Fibroblast of villous mesenchyme (primary cell): ENCODE measurements around the gene CPN2. TPM values are rescaled to one million over a fixed set of nuclear protein-coding genes. Genes with fewer than 3 reads are reported as not detected.

Source experiments
- DNase-seq: peaks from one replicate; pipeline ENCODE4 v3.0.0-alpha.2; 2010; ENCODE audit warnings: low read depth
- H3K4me3 ChIP-seq: 2 replicates; pipeline ENCODE4 v1.5.1; 2011; ENCODE audit warnings: low read depth, mild to moderate bottlenecking, low read length
- total RNA-seq: library from RNA; depleted of rRNA; stranded (reverse); fragments of >200 nt; gene quantifications from 2 replicates; pipeline ENCODE4 v1.2.3, GENCODE V29; 2012
- TF ChIP-seq, protein P1 (sequence below): IDR thresholded peaks from 2 replicates; pipeline ENCODE4 v1.5.1; 2012; ENCODE audit warnings: low read depth, mild to moderate bottlenecking, low read length; ENCODE audit not compliant: insufficient read depth

CPN2 gene
- total RNA-seq, 1 donor, result not detected

DNA sequence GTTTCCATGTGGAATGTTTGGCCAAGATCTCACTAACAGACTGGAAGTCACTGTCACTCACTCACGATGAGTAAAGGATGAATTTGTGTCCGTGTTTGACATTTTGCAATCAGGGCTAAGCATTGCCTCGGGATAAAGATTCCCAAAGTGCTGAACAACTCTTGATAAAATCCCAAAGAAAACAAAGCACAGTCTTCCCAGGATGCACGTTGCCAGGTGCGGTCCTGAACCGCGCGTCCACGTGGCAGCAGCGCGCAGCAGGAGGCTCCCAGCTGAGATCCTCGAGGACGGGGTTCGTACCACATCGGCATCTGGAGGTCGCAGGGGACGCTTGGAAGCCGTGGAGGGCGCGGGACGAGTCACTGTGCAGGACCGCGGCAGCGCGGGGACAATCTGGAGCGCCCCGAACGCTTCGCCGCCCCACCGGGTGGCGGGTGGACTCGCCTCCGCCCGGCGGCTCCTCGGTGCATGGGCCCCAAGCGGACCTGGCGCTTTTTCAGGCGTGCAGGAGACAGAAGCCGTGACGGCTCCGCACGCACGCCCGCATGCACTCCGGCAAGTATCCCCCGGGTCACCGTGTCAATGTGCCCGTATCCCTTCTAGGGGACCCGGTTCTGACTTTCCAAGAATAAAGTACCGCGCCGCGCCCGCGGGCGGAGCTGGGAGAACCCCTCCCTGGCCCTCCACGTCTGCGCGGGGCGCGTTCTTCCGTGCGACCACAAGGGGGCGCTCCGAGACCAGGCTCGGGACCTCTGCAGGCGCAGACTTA is 17.7 kb downstream of the CPN2 start:
- peak overlapping the region; percentile 63 for H3K4me3 ChIP-seq
- DNase-seq, result peak; percentile 85

DNA sequence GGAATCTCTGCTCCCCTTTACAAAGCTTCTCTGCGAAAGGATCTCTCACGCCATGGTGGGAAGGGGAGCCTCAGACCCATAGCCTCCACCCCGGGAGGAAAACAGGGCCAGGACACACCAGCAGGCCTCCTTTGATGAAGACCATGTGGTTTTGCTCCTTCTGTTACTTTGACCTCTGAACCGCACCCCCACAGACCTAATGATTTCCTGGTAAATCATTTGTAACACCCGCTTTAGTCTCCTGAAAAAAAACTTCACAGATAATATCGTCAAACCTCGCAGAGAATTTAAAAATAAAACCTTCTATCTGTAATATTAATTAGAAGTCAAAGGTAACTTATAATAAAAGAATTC is 18.3 kb downstream of the CPN2 start:
- no peak for DNase-seq
- TF ChIP-seq, protein P1, sequence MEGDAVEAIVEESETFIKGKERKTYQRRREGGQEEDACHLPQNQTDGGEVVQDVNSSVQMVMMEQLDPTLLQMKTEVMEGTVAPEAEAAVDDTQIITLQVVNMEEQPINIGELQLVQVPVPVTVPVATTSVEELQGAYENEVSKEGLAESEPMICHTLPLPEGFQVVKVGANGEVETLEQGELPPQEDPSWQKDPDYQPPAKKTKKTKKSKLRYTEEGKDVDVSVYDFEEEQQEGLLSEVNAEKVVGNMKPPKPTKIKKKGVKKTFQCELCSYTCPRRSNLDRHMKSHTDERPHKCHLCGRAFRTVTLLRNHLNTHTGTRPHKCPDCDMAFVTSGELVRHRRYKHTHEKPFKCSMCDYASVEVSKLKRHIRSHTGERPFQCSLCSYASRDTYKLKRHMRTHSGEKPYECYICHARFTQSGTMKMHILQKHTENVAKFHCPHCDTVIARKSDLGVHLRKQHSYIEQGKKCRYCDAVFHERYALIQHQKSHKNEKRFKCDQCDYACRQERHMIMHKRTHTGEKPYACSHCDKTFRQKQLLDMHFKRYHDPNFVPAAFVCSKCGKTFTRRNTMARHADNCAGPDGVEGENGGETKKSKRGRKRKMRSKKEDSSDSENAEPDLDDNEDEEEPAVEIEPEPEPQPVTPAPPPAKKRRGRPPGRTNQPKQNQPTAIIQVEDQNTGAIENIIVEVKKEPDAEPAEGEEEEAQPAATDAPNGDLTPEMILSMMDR, result no peak
- H3K4me3 ChIP-seq, result no peak overlapping the region

More for the DNA sequence above, 17.7 kb downstream of the CPN2 start:
- TF ChIP-seq, protein P1, result peak; percentile 91

DNA sequence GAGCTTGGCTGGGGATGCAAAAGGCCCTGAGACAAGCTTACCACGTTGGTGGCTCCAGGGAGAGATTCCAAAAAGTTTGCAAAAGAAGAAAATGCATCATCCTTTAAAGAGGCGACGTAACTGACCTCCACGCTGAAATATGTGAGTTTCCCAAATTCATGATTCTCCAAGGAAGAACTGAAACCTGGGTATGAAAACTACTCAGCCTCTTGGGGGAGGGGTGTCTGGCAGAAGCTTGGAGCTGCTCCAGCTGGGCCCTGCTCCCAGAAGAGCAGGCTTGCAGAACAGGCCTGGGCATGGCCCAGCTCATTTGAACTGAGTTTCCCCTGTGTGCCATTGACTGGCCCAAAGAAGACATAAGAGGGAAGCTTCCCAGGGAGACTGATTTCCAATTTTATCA is 20.5 kb downstream of the CPN2 start:
- TF ChIP-seq, protein P1, result no peak
- DNase-seq, result peak; percentile 62
- H3K4me3 ChIP-seq, result no peak overlapping the region

DNA sequence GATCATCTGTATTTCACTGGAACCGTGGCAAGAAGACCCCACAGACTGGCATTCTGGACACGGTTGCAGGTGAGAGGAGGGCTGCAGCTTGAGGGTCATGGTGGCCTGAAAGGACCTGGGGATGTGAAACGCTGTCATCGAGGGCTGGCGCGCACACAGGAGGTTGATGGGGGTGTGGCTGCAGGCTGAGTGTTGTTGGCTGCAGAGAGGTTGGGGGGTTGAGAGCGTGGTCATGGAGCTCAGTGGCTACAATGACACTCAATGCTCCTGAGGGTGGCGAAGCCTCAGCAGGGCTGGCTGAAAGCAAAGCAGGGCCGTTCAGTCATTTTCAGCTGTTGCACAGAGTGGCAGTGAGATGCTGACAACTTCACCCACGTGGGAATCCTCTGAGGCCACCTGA is 21.0 kb downstream of the CPN2 start:
- TF ChIP-seq, protein P1, result no peak
- no peak for DNase-seq
- H3K4me3 ChIP-seq, result no peak overlapping the region

DNA sequence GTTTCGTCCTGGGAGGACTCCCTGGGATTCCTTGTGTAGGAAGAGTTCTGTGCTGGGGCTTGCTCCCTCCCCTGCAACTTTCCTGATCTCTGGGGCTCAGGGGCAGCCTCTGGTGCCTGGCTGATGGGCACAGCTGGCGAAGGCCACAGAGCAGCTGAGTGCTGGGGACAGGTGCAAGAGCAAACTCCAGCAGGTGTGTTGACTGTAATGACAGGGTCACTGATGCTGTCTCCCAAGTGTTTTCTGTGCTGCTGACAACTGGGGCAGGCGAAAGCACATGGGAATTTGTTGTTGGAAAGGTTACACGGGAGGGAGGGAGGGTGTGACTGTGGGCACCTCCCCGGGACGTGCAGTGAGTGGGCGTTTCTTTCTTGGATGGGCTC is 21.6 kb downstream of the CPN2 start:
- no peak for DNase-seq
- TF ChIP-seq, protein P1, result no peak
- H3K4me3 ChIP-seq, result no peak overlapping the region

DNA sequence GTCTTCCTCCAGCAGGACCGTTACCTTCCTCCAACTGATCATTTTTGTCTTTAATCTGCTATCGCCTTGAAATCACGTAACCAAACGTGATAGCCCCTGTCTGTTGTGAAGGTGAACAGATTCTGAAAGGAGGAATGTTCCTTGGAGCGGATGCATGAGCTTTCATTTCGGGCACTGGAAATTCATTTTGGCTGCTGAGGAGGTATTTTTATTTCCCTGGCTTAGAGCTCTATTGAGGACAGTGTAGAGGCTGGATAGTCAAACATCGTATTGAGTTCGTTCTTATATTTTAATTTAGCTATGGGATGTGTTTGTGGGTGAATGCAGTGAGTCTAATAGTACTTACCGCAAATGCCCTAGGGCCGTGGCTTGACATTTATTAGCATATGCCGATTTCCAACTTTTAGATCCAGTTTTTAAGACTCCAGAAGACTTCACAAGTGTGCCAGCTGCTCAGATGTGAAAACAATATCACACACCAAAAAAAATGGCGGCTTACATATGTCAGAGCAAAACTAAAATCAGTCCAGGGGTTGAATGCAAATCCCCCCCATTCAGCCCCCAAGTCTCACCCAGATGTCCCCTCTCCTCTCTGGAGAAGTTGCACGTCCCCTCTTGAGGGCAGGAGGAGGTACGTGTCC is 22.1 kb downstream of the CPN2 start:
- DNase-seq, result no peak
- H3K4me3 ChIP-seq, result no peak overlapping the region
- TF ChIP-seq, protein P1, result no peak
